Esophagus muscularis mucosa (tissue), 4 donors: Measurements from ENCODE around the gene PTPRZ1. TPM values are rescaled to one million over a fixed set of nuclear protein-coding genes. Genes with fewer than 3 reads are reported as not detected.

Source experiments
- DNase-seq: peaks from one replicate; pipeline ENCODE4 v3.0.0-alpha.2; 2017; ENCODE audit errors: extremely low spot score
- H3K27ac ChIP-seq, 4 donors: fragments of 200-600 bp; sonication (generic); replicated peaks in 1 of 4; 1 replicate in 3 of 4; 2 replicates in 1 of 4; pipeline ENCODE4 v1.5.1; 2016 to 2019; ENCODE audit warnings: mild to moderate bottlenecking in 1 of 4
- H3K27me3 ChIP-seq, 4 donors: fragments of 200-600 bp; sonication (generic); one replicate each; pipeline versions ENCODE4 v1.5.1 to v1.6.0; 2016 to 2019
- H3K36me3 ChIP-seq, 4 donors: fragments of 200-600 bp; sonication (generic); one replicate each; pipeline ENCODE4 v1.5.1; 2016 to 2019
- H3K4me1 ChIP-seq, 4 donors: fragments of 200-600 bp; sonication (generic); one replicate each; pipeline ENCODE4 v1.5.1; 2016 to 2019
- H3K4me3 ChIP-seq, 4 donors: fragments of 200-600 bp; sonication (generic); 1 replicate in 2 of 4; 2 replicates in 2 of 4; pipeline ENCODE4 v1.5.1; 2016 to 2019; ENCODE audit warnings: mild to moderate bottlenecking in 4 of 4, moderate library complexity in 1 of 4
- H3K9me3 ChIP-seq, 4 donors: fragments of 200-600 bp; sonication (generic); 1 replicate in 3 of 4; 2 replicates in 1 of 4; pipeline ENCODE4 v1.5.1; 2016 to 2019
- CTCF ChIP-seq, 3 experiments: fragments of 200-600 bp in 2 of 3; fragments of 450-650 bp in 1 of 3; sonication (generic) in 2 of 3; IDR thresholded peaks; one replicate each; pipeline ENCODE4 v1.5.1; 2017 to 2019; ENCODE audit warnings: antibody characterized with exemption in 3 of 3, mild to moderate bottlenecking in 2 of 3, moderate library complexity in 1 of 3
- EP300 ChIP-seq: sonication (generic); formaldehyde crosslinking; IDR thresholded peaks from one replicate; pipeline ENCODE4 v1.6.1; 2017; ENCODE audit warnings: antibody characterized with exemption
- POLR2A ChIP-seq: fragments of 450-650 bp; IDR thresholded peaks from one replicate; pipeline ENCODE4 v1.6.1; 2017; ENCODE audit warnings: antibody characterized with exemption, moderate library complexity, mild to moderate bottlenecking, low read depth
- POLR2AphosphoS5 ChIP-seq, 2 donors: sonication (generic); formaldehyde crosslinking; IDR thresholded peaks; one replicate each; pipeline ENCODE4 v1.6.1; 2017; ENCODE audit warnings: antibody characterized with exemption in 2 of 2
- WGBS: methylation state at CpG from one replicate; pipeline ENCODE4 v1.1.5; 2018; 5-methylcytosine and 5-hydroxymethylcytosine counted together
- intact Hi-C: fragments of 100-400 bp; cut with DNase I; formaldehyde crosslinking; loops from one replicate; pipeline ENCODE4 v1.15.1; 2023
- total RNA-seq, 4 donors: library from RNA; depleted of rRNA; stranded (reverse); fragments of >200 nt; gene quantifications; one replicate each; pipeline versions ENCODE4 v1.1.0 to v1.2.1, GENCODE V29; 2016

PTPRZ1 gene
- total RNA-seq, 4 donors from 2014 or later = 3.3 to 10.3 (median 5.4) TPM

- DNase-seq = no peak
- H3K27ac ChIP-seq = no peak overlapping the region
- H3K36me3 ChIP-seq = no peaks in the 10 kb centered on the region
- H3K4me1 ChIP-seq = no peaks in the 10 kb centered on the region
- intact Hi-C loops = no loop called here
- no peaks in the 10 kb centered on the region for H3K27me3 ChIP-seq
- H3K4me3 ChIP-seq = no peak overlapping the region
- TF ChIP-seq POLR2A (no peak), EP300 (no peak), CTCF (IDR thresholded peaks at IDR 0.05) (no peak), POLR2AphosphoS5 (IDR thresholded peaks at IDR 0.05) (no peak)
- no peaks in the 10 kb centered on the region for H3K9me3 ChIP-seq
Observed at GRCh38 chr7:121833991-121834390, 39.0 kb upstream of the PTPRZ1 start.

GRCh38 chr7:121837462-121837861 is 35.5 kb upstream of the PTPRZ1 start:
- no peak for TF ChIP-seq CTCF (IDR thresholded peaks at IDR 0.05)
- intact Hi-C loops = no loop called here
- no peaks in the 10 kb centered on the region for H3K4me1 ChIP-seq
- 13% methylated on average over 1 of the region's 1 CpG for WGBS
- no peaks in the 10 kb centered on the region for H3K9me3 ChIP-seq
- H3K27me3 ChIP-seq = no peaks in the 10 kb centered on the region
- H3K4me3 ChIP-seq = no peak overlapping the region
- H3K36me3 ChIP-seq = no peaks in the 10 kb centered on the region
- H3K27ac ChIP-seq = no peak overlapping the region
- no peak for DNase-seq

DNA sequence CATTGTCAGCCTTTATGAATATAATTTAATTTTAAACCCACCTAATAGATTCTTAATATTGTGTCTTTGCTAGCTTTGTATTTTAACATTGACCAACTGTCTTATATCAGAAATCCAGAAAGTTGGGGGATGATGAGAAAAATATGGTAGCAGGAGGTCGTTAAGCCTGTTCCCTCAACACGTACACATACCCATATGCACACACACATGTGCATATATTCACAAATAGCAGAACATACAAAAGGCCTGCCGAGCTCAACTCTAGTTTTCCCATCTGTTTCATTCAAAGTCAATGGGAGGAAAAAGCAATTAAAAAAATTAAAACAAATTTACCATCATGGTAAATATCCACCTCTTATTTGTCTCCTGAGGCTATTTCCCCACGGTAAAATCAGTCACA is 25.9 kb upstream of the PTPRZ1 start:
- H3K4me1 ChIP-seq = no peaks in the 10 kb centered on the region
- TF ChIP-seq POLR2A (no peak), CTCF (IDR thresholded peaks at IDR 0.05) (no peak), POLR2AphosphoS5 (IDR thresholded peaks at IDR 0.05) (no peak), EP300 (no peak)
- no peaks in the 10 kb centered on the region for H3K9me3 ChIP-seq
- H3K27ac ChIP-seq = no peak overlapping the region
- intact Hi-C loops = no loop called here
- 69% methylated on average over 4 of the region's 4 CpGs for WGBS
- H3K36me3 ChIP-seq = no peaks in the 10 kb centered on the region
- H3K27me3 ChIP-seq = no peaks in the 10 kb centered on the region
- DNase-seq = no peak
- H3K4me3 ChIP-seq = no peak overlapping the region

DNA sequence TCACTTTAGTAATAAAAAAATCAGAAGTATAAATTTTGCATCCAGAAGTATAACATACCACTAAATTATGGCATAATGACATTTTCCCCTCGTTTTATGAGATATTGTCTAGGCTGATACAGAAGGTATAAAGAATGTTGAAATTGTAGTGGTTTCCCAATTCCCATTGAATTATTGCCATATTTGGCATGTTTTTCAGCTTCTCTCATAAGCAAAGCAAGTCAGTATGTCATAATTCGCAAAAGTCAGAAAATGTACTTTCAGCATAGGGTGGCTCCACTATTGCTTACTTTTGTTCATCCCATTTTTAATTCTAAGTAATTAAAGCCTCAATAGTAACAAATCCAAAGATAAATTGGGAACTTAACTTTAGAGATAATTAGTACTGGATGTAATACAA is 19.7 kb upstream of the PTPRZ1 start:
- no peaks in the 10 kb centered on the region for H3K9me3 ChIP-seq
- no peak for TF ChIP-seq POLR2AphosphoS5 (IDR thresholded peaks at IDR 0.05)
- no peak for TF ChIP-seq CTCF (IDR thresholded peaks at IDR 0.05)
- TF ChIP-seq POLR2A = no peak
- no peak overlapping the region for H3K4me3 ChIP-seq
- no peaks in the 10 kb centered on the region for H3K27me3 ChIP-seq
- intact Hi-C loops = no loop called here
- 79% methylated on average over 2 of the region's 2 CpGs for WGBS
- H3K4me1 ChIP-seq = no peaks in the 10 kb centered on the region
- H3K36me3 ChIP-seq = no peaks in the 10 kb centered on the region
- DNase-seq = no peak
- no peak overlapping the region for H3K27ac ChIP-seq

GRCh38 chr7:121860953-121861352 is 12.0 kb upstream of the PTPRZ1 start:
- DNase-seq = no peak
- intact Hi-C loops = no loop called here
- Histone ChIP-seq H3K27me3 (no peaks in the 10 kb centered on the region), H3K4me3 (no peak overlapping the region), H3K4me1 (no peaks in the 10 kb centered on the region), H3K36me3 (no peaks in the 10 kb centered on the region), H3K27ac (no peak overlapping the region), H3K9me3 (no peaks in the 10 kb centered on the region)
- no peak for TF ChIP-seq POLR2AphosphoS5 (IDR thresholded peaks at IDR 0.05)
- no peak for TF ChIP-seq POLR2A
- TF ChIP-seq EP300 = no peak
- TF ChIP-seq CTCF (IDR thresholded peaks at IDR 0.05) = no peak
